NT2/D1 (cell line): ENCODE measurements around the gene CCDC83.

Experiments used
- SUZ12 ChIP-seq: IDR thresholded peaks from 2 replicates; pipeline ENCODE4 v1.6.1; 2011; ENCODE audit not compliant: insufficient read length, insufficient read depth; ENCODE audit errors: extremely low read depth
- YY1 ChIP-seq: IDR thresholded peaks from 2 replicates; pipeline ENCODE4 v1.6.1; 2011; ENCODE audit not compliant: insufficient read length, insufficient read depth

DNA sequence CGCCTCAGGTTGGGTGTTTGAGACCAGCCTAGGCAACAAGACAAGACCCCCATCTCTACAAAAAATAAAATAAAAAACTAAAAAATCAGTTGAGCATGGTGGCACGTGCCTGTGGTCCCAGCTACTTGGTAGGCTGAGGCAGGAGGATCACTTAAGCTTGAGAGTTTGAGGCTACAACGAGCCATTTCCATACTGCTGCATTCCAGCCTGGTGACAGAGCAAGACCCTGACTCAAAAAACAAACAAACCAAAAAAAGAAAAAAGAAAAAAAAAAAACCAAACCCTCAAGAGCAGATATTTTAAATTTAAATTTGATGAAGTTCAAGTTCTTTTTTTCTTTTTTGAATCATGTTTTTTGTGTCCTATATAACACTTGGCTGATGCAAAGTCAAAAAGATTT lies 7.2 kb upstream of the CCDC83 start:
- TF ChIP-seq YY1 (no peak), SUZ12 (no peak)
